HCT116 (cell line): Measurements from ENCODE around the gene LIG1. TPM values are rescaled to one million over a fixed set of nuclear protein-coding genes. Genes with fewer than 3 reads are reported as not detected.

Source experiments
- ATAC-seq: fragments of 200-7000 bp; cut with Tn5 transposase; 2 replicates; pipeline ENCODE4 v1.9.1; 2020; ENCODE audit warnings: mild to moderate bottlenecking, moderate library complexity
- BruUV-seq: library from RNA; stranded (reverse); fragments of 400-500 nt; replicated peaks from 2 replicates; lab custom pipeline; 2021; lab: Mats Ljungman, UMichigan
- CTCF ChIA-PET: fragments of 300-600 bp; sonication (Branson Sonifier 250); formaldehyde crosslinking; loops from one replicate; lab custom pipeline; 2021; ENCODE audit warnings: antibody characterized with exemption; lab: Charles Lee
- POLR2A ChIA-PET: fragments of 300-600, 350-600 bp; sonication (Branson Sonifier 250); formaldehyde crosslinking; loops from one replicate; lab custom pipeline; 2021; ENCODE audit warnings: antibody characterized with exemption; lab: Charles Lee
- RAD21 ChIA-PET, 2 experiments: fragments of 300-600 bp; sonication (Branson Sonifier 250); formaldehyde crosslinking; loops; one replicate each; lab custom pipeline; 2023; ENCODE audit warnings: low total read pairs in 2 of 2; ENCODE audit not compliant: uncharacterized antibody in 2 of 2, unreplicated experiment in 2 of 2, low non-redundant PET in 1 of 2; lab: Charles Lee
- DNase-seq: peaks from one replicate; pipeline ENCODE4 v3.0.0-alpha.2; 2010; ENCODE audit warnings: low read depth, low spot score
- H2AFZ ChIP-seq: fragments of 200-600 bp; shearing (Covaris generic), sonication (generic); 2 replicates; pipeline ENCODE4 v1.6.1; 2017; ENCODE audit warnings: low read depth, mixed run types, mixed read lengths, antibody characterized with exemption, low read length; ENCODE audit not compliant: poor library complexity, severe bottlenecking
- H3K27ac ChIP-seq: 2 replicates; pipeline ENCODE4 v1.5.1; 2012; ENCODE audit warnings: low read depth, low read length
- H3K27me3 ChIP-seq: fragments of 200-600 bp; sonication (generic); 2 replicates; pipeline ENCODE4 v1.6.1; 2016; ENCODE audit warnings: mixed run types, low read length, mixed read lengths; ENCODE audit not compliant: insufficient read depth
- H3K36me3 ChIP-seq, 2 experiments: fragments of 200-500 bp in 1 of 2; fragments of 200-600 bp in 1 of 2; sonication (Bioruptor generic) in 1 of 2; sonication (generic) in 1 of 2; 2 replicates each; pipeline versions ENCODE4 v1.5.1 to v1.6.1; 2014 to 2016; ENCODE audit warnings: low read length in 2 of 2, inconsistent platforms in 1 of 2, mixed read lengths in 1 of 2, mixed run types in 1 of 2; ENCODE audit not compliant: insufficient read depth in 2 of 2, control insufficient read depth in 1 of 2
- H3K4me1 ChIP-seq, 2 experiments: fragments of 200-600 bp in 1 of 2; sonication (generic) in 1 of 2; 2 replicates each; pipeline versions ENCODE4 v1.5.1 to v1.6.1; 2012 to 2017; ENCODE audit warnings: low read length in 2 of 2, inconsistent platforms in 1 of 2, mild to moderate bottlenecking in 1 of 2, mixed read lengths in 1 of 2, mixed run types in 1 of 2, moderate library complexity in 1 of 2; ENCODE audit not compliant: insufficient read depth in 2 of 2, control insufficient read depth in 1 of 2
- H3K4me2 ChIP-seq: fragments of 200-600 bp; sonication (generic); 2 replicates; pipeline ENCODE4 v1.6.1; 2017; ENCODE audit warnings: mixed run types, low read length, mixed read lengths
- H3K4me3 ChIP-seq, 2 experiments: fragments of 200-600 bp in 1 of 2; sonication (generic) in 1 of 2; replicated peaks in 1 of 2; 2 replicates each; pipeline ENCODE4 v1.5.1; 2011 to 2016; ENCODE audit warnings: low read length in 2 of 2, control low read depth in 1 of 2, low read depth in 1 of 2, mild to moderate bottlenecking in 1 of 2, mixed read lengths in 1 of 2, mixed run types in 1 of 2
- H3K79me2 ChIP-seq: fragments of 200-600 bp; sonication (generic); 2 replicates; pipeline ENCODE4 v1.6.1; 2017; ENCODE audit warnings: mild to moderate bottlenecking, mixed run types, low read length, moderate library complexity, mixed read lengths; ENCODE audit not compliant: insufficient read depth
- H3K9ac ChIP-seq: fragments of 200-600 bp; sonication (generic); 2 replicates; pipeline ENCODE4 v1.6.1; 2016; ENCODE audit warnings: low read length, mixed read lengths
- H3K9me2 ChIP-seq: fragments of 200-600 bp; sonication (generic), shearing (Covaris generic); 2 replicates; pipeline ENCODE4 v1.6.1; 2017; ENCODE audit warnings: mixed run types, mild to moderate bottlenecking, moderate library complexity; ENCODE audit not compliant: insufficient read depth
- H3K9me3 ChIP-seq, 2 experiments: fragments of 200-500 bp in 1 of 2; fragments of 200-600 bp in 1 of 2; sonication (Bioruptor generic) in 1 of 2; sonication (generic) in 1 of 2; 2 replicates each; pipeline ENCODE4 v1.6.1; 2014 to 2017; ENCODE audit warnings: low read length in 2 of 2, mixed read lengths in 2 of 2, inconsistent platforms in 1 of 2, low read depth in 1 of 2, mild to moderate bottlenecking in 1 of 2, mixed run types in 1 of 2, moderate library complexity in 1 of 2; ENCODE audit not compliant: control insufficient read depth in 1 of 2, insufficient read depth in 1 of 2
- H4K20me1 ChIP-seq: fragments of 200-600 bp; sonication (generic), shearing (Covaris generic); 2 replicates; pipeline ENCODE4 v1.6.1; 2017; ENCODE audit warnings: mixed run types, mild to moderate bottlenecking, moderate library complexity; ENCODE audit not compliant: insufficient read depth
- ATF3 ChIP-seq: IDR thresholded peaks from 2 replicates; pipeline ENCODE4 v1.6.1; 2012
- CBX3 ChIP-seq: IDR thresholded peaks from 2 replicates; pipeline ENCODE4 v1.6.1; 2012; ENCODE audit warnings: low read depth
- CTCF ChIP-seq, 3 experiments: fragments of 200-600 bp in 1 of 3; sonication (generic) in 1 of 3; IDR thresholded peaks in 2 of 3; conservative IDR thresholded peaks in 1 of 3; 2 replicates each; pipeline ENCODE4 v1.5.1; 2012 to 2017; ENCODE audit warnings: low read depth in 2 of 3, low read length in 2 of 3, antibody characterized with exemption in 1 of 3, borderline replicate concordance in 1 of 3, control low read depth in 1 of 3, mild to moderate bottlenecking in 1 of 3, mixed read lengths in 1 of 3, mixed run types in 1 of 3, moderate library complexity in 1 of 3; ENCODE audit not compliant: insufficient read depth in 1 of 3
- EGR1 ChIP-seq: IDR thresholded peaks from 2 replicates; pipeline ENCODE4 v1.6.1; 2012; ENCODE audit warnings: low read depth
- EZH2 ChIP-seq: fragments of 200-600 bp; sonication (generic); IDR thresholded peaks from 2 replicates; pipeline ENCODE4 v1.6.1; 2017; ENCODE audit warnings: antibody characterized with exemption, mixed run types
- EZH2phosphoT487 ChIP-seq: fragments of 200-600 bp; IDR thresholded peaks from 2 replicates; pipeline ENCODE4 v1.6.1; 2018; ENCODE audit warnings: antibody characterized with exemption, borderline replicate concordance
- FOSL1 ChIP-seq: IDR thresholded peaks from 2 replicates; pipeline ENCODE4 v1.6.1; 2012; ENCODE audit warnings: low read depth
- JUND ChIP-seq: IDR thresholded peaks from 2 replicates; pipeline ENCODE4 v1.6.1; 2012
- SIN3A ChIP-seq: IDR thresholded peaks from 2 replicates; pipeline ENCODE4 v1.6.1; 2012; ENCODE audit warnings: low read depth
- SP1 ChIP-seq: IDR thresholded peaks from 2 replicates; pipeline ENCODE4 v1.6.1; 2012; ENCODE audit warnings: low read depth
- SRF ChIP-seq: IDR thresholded peaks from 2 replicates; pipeline ENCODE4 v1.6.1; 2012; ENCODE audit warnings: low read depth
- YY1 ChIP-seq: IDR thresholded peaks from 2 replicates; pipeline ENCODE4 v1.6.1; 2011; ENCODE audit warnings: low read length, low read depth, moderate library complexity, mild to moderate bottlenecking; ENCODE audit not compliant: insufficient replicate concordance; ENCODE audit errors: extremely low read depth
- intact Hi-C: fragments of 100-400 bp; cut with micrococcal nuclease; formaldehyde crosslinking; loops from 2 replicates; pipeline ENCODE4 v1.10.0; 2022
- total RNA-seq: library from RNA; stranded (reverse); gene quantifications from one replicate; pipeline ENCODE4 v1.2.1, GENCODE V29; 2021; ENCODE audit not compliant: unreplicated experiment

The LIG1 gene
- total RNA-seq, 1 experiment from 2014 or later, result 122 TPM

GRCh38 chr19:48216933-48217332 lies 46.8 kb upstream of the LIG1 start:
- no TSS peak for BruUV-seq
- H3K27ac ChIP-seq, result no peak overlapping the region
- no peaks in the 10 kb centered on the region for H3K9me2 ChIP-seq
- no peaks in the 10 kb centered on the region for H3K36me3 ChIP-seq
- TF ChIP-seq SRF (no peak), CTCF (IDR thresholded peaks at IDR 0.05 in 2 of 3, conservative IDR thresholded peaks at IDR 0.05 in 1 of 3; ENCODE audit: borderline replicate concordance in 1 of 3, insufficient read depth in 1 of 3, low read depth in 2 of 3, low read length in 2 of 3) (peak in 1 of 3 experiments; percentile 18; a peak in 1 of 6 replicates)
- H3K79me2 ChIP-seq, result no peaks in the 10 kb centered on the region
- ATAC-seq (no peak), DNase-seq (no peak)
- no peaks in the 10 kb centered on the region for H3K4me1 ChIP-seq
- ChIA-PET RAD21 (no interaction called here), POLR2A (no interaction called here), CTCF (no interaction called here)
- H3K4me3 ChIP-seq, result no peak overlapping the region
- no peaks in the 10 kb centered on the region for H4K20me1 ChIP-seq
- H3K4me2 ChIP-seq, result no peak overlapping the region
- no peaks in the 10 kb centered on the region for H3K9me3 ChIP-seq
- no peak overlapping the region for H2AFZ ChIP-seq
- no peak overlapping the region for H3K9ac ChIP-seq
- intact Hi-C loops, result no loop called here
- H3K27me3 ChIP-seq, result no peaks in the 10 kb centered on the region

GRCh38 chr19:48213959-48214358 lies 43.8 kb upstream of the LIG1 start:
- no TSS peak for BruUV-seq
- Histone ChIP-seq H3K36me3 (no peaks in the 10 kb centered on the region), H3K27me3 (no peaks in the 10 kb centered on the region), H3K4me2 (no peak overlapping the region), H3K9me2 (no peaks in the 10 kb centered on the region), H2AFZ (no peak overlapping the region), H3K9ac (no peak overlapping the region)
- intact Hi-C loops, result no loop called here
- ATAC-seq, result no peak
- RAD21 ChIA-PET, result no interaction called here
- TF ChIP-seq EGR1 (no peak), CBX3 (no peak), SP1 (no peak), EZH2 (no peak), JUND (no peak), YY1 (no peak), FOSL1 (no peak), SRF (no peak), EZH2phosphoT487 (no peak), SIN3A (no peak), CTCF (IDR thresholded peaks at IDR 0.05 in 2 of 3, conservative IDR thresholded peaks at IDR 0.05 in 1 of 3; ENCODE audit: borderline replicate concordance in 1 of 3, insufficient read depth in 1 of 3, low read depth in 2 of 3, low read length in 2 of 3) (no peak), ATF3 (no peak)
- TF ChIP-seq, all 23 proteins: peak for 0
- no peaks in the 10 kb centered on the region for H4K20me1 ChIP-seq
- H3K9me3 ChIP-seq, result no peaks in the 10 kb centered on the region
- ChIA-PET CTCF (no interaction called here), POLR2A (interaction anchor here (3.3 kb wide), 1 partner anchor 10 kb away, joined by 14 read pairs; no protein-coding TSS in a partner anchor)
- H3K4me1 ChIP-seq, result no peaks in the 10 kb centered on the region
- no peaks in the 10 kb centered on the region for H3K79me2 ChIP-seq
- no peak for DNase-seq
- H3K27ac ChIP-seq, result no peak overlapping the region
- H3K4me3 ChIP-seq, result no peak overlapping the region
